ENCODE results near the gene KRT33A. TPM values are rescaled to one million over a fixed set of nuclear protein-coding genes. Genes with fewer than 3 reads are reported as not detected.

The KRT33A gene
- total RNA-seq, 1 donor from 2014 or later, result not detected

GRCh38 chr17:41301204-41301790, 49.3 kb downstream of the KRT33A start:
- Histone ChIP-seq H3K36me3 (no peaks in the 10 kb centered on the region), H3K4me3 (no peak overlapping the region), H3K4me1 (no peaks in the 10 kb centered on the region), H3K27ac (no peak overlapping the region), H3K27me3 (no peaks in the 10 kb centered on the region), H3K9me3 (no peaks in the 10 kb centered on the region)
- intact Hi-C loops (cut with DNase I), result no loop called here
- no peak for TF ChIP-seq CTCF (IDR thresholded peaks at IDR 0.05)
- DNase-seq (no peak), ATAC-seq (no peak)

DNA sequence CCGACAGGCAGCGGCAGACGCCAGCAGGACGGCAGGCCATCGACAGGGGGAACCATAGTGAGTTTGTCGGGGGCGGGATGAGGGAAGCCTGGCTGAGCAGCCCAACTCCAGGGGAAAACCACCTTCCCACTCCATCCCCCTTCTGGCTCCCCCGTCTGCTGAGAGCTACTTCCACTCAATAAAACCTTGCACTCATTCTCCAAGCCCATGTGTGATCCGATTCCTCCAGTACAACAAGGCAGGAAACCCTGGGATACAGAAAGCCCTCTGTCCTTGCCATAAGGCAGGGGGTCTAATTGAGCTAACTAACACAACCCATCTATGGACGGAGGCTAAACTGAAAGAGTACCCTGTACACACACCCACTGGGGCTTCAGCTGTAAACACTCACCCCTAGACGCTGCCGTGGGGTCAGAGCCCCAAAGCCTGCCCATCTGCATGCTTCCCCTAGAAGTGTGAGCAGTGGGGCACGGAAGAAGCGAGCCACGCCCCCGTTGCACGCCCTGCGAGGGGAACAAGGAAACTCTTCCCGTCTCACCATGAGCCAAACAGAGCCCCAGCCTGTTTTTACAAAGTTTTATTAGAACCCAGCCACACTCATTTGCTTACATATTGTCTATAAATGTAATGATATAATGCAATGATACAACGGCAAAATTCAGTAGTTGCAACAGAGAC, 52.0 kb downstream of the KRT33A start:
- Histone ChIP-seq H3K4me1 (no peaks in the 10 kb centered on the region), H3K9me3 (no peaks in the 10 kb centered on the region), H3K27me3 (no peaks in the 10 kb centered on the region), H3K27ac (no peak overlapping the region), H3K4me3 (no peak overlapping the region), H3K36me3 (no peaks in the 10 kb centered on the region)
- TF ChIP-seq CTCF (IDR thresholded peaks at IDR 0.05), result no peak
- ATAC-seq, result no peak
- intact Hi-C loops (cut with DNase I), result no loop called here
- DNase-seq, result no peak

DNA sequence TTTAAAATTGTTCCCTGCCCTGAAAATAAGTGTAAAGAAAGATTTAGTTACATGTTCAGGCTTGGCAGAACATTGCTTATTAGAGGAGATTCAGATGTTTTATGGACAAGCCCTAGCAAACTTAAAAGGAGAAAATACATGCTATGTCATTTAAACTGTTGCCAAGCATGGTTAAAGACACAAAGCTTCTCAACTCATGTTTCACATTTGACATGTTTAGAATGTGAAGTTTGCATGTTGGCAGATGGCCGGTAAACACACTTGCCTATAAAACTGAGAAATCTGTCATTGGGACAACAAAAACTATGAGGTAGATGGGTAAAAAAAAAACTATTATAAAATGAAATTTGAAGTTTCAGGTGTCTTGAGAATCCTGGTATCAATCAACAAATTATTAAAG, 53.8 kb downstream of the KRT33A start:
- Histone ChIP-seq H3K36me3 (no peaks in the 10 kb centered on the region), H3K9me3 (no peaks in the 10 kb centered on the region), H3K27me3 (no peaks in the 10 kb centered on the region), H3K4me3 (no peak overlapping the region), H3K4me1 (no peaks in the 10 kb centered on the region), H3K27ac (no peak overlapping the region)
- ATAC-seq (no peak), DNase-seq (no peak)
- intact Hi-C loops (cut with DNase I), result no loop called here
- no peak for TF ChIP-seq CTCF (IDR thresholded peaks at IDR 0.05)

Other genes starting within 250 kb of the KRT33A start
- gene KRTAP4-16, start 248.6 kb downstream of the KRT33A start, total RNA-seq, result not detected
- gene KRTAP4-9, start 245.4 kb downstream of the KRT33A start, total RNA-seq, result not detected
- not detected for gene KRTAP4-11, start 232.5 kb downstream of the KRT33A start, total RNA-seq
- not detected for gene KRTAP4-12, start 226.6 kb downstream of the KRT33A start, total RNA-seq
- not detected for gene KRTAP4-6, start 210.3 kb downstream of the KRT33A start, total RNA-seq
- not detected for gene KRTAP4-5, start 201.0 kb downstream of the KRT33A start, total RNA-seq
- gene KRTAP4-4, start 190.1 kb downstream of the KRT33A start, total RNA-seq, result not detected
- not detected for gene KRTAP4-3, start 182.6 kb downstream of the KRT33A start, total RNA-seq
- gene KRTAP4-2, start 172.6 kb downstream of the KRT33A start, total RNA-seq, result not detected
- gene KRTAP4-1, start 165.9 kb downstream of the KRT33A start, total RNA-seq, result not detected
- not detected for gene KRTAP9-1, start 160.9 kb downstream of the KRT33A start, total RNA-seq
- not detected for gene KRTAP9-2, start 124.2 kb downstream of the KRT33A start, total RNA-seq
- gene KRTAP9-3, start 118.4 kb downstream of the KRT33A start, total RNA-seq, result not detected
- gene KRTAP9-8, start 112.8 kb downstream of the KRT33A start, total RNA-seq, result not detected
- not detected for gene KRTAP9-4, start 101.1 kb downstream of the KRT33A start, total RNA-seq
- not detected for gene KRTAP9-9, start 95.4 kb downstream of the KRT33A start, total RNA-seq
- not detected for gene KRTAP9-6, start 85.5 kb downstream of the KRT33A start, total RNA-seq
- gene KRTAP9-7, start 75.1 kb downstream of the KRT33A start, total RNA-seq, result not detected
- not detected for gene KRTAP29-1, start 48.0 kb downstream of the KRT33A start, total RNA-seq
- gene KRTAP16-1, start 41.5 kb downstream of the KRT33A start, total RNA-seq, result not detected
- not detected for gene KRTAP17-1, start 35.1 kb downstream of the KRT33A start, total RNA-seq
- not detected for gene KRT33B, start 19.0 kb upstream of the KRT33A start, total RNA-seq
- gene KRT34, start 31.5 kb upstream of the KRT33A start, total RNA-seq, result not detected
- not detected for gene KRT31, start 46.8 kb upstream of the KRT33A start, total RNA-seq
- gene KRT37, start 73.8 kb upstream of the KRT33A start, total RNA-seq, result not detected
- gene KRT38, start 90.2 kb upstream of the KRT33A start, total RNA-seq, result not detected
- not detected for gene KRT32, start 116.6 kb upstream of the KRT33A start, total RNA-seq
- not detected for gene KRT35, start 130.3 kb upstream of the KRT33A start, total RNA-seq
- gene KRT36, start 139.1 kb upstream of the KRT33A start, total RNA-seq, result not detected
- 5.5 TPM for gene KRT13, start 154.8 kb upstream of the KRT33A start, total RNA-seq
- gene KRT15, start 168.1 kb upstream of the KRT33A start, total RNA-seq, result 24.3 TPM
- 321 TPM for gene KRT19, start 177.5 kb upstream of the KRT33A start, total RNA-seq
- not detected for gene KRT9, start 221.2 kb upstream of the KRT33A start, total RNA-seq
- not detected for gene KRT14, start 236.1 kb upstream of the KRT33A start, total RNA-seq